Measurements from ENCODE around the gene TMEM218.

DNA sequence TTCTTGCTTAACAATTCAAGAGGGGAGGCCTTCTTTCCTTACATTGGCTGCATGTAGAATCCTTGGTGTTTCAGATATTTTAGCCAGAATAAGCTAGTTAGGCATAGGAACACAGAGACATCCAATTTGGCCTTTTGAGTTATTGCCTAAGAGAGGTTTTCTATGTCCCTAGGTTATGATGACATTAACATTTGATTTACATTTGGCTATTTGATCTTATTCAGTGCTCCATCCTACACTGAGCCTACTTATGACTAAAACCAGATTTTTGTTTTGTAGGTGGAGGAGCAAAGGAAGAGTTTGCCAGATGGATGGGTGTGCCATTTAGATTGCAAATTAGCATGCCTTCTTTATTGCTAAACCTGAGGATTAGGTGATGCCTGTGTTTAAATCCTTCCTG, 59.4 kb downstream of the TMEM218 start:
- no peak for TF ChIP-seq TCF7L2 (IDR thresholded peaks at IDR 0.05; ENCODE audit: borderline replicate concordance, extremely low read depth, insufficient read depth, insufficient read length)
- TF ChIP-seq, protein P1, sequence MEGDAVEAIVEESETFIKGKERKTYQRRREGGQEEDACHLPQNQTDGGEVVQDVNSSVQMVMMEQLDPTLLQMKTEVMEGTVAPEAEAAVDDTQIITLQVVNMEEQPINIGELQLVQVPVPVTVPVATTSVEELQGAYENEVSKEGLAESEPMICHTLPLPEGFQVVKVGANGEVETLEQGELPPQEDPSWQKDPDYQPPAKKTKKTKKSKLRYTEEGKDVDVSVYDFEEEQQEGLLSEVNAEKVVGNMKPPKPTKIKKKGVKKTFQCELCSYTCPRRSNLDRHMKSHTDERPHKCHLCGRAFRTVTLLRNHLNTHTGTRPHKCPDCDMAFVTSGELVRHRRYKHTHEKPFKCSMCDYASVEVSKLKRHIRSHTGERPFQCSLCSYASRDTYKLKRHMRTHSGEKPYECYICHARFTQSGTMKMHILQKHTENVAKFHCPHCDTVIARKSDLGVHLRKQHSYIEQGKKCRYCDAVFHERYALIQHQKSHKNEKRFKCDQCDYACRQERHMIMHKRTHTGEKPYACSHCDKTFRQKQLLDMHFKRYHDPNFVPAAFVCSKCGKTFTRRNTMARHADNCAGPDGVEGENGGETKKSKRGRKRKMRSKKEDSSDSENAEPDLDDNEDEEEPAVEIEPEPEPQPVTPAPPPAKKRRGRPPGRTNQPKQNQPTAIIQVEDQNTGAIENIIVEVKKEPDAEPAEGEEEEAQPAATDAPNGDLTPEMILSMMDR (IDR thresholded peaks at IDR 0.05 in 2 of 3, conservative IDR thresholded peaks at IDR 0.05 in 1 of 3; ENCODE audit: borderline replicate concordance in 1 of 3, insufficient read depth in 1 of 3, low read depth in 2 of 3, low read length in 2 of 3): no peak
- no peak for TF ChIP-seq YY1 (IDR thresholded peaks at IDR 0.05; ENCODE audit: extremely low read depth, insufficient replicate concordance, low read depth, low read length)
- no peak for TF ChIP-seq SIN3A (IDR thresholded peaks at IDR 0.05; ENCODE audit: low read depth)
- no peak for TF ChIP-seq EZH2 (IDR thresholded peaks at IDR 0.05)
- TF ChIP-seq FOSL1 (IDR thresholded peaks at IDR 0.05; ENCODE audit: low read depth): no peak
- TF ChIP-seq, protein P2, sequence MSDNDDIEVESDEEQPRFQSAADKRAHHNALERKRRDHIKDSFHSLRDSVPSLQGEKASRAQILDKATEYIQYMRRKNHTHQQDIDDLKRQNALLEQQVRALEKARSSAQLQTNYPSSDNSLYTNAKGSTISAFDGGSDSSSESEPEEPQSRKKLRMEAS (IDR thresholded peaks at IDR 0.05): no peak
- TF ChIP-seq POLR2A (IDR thresholded peaks at IDR 0.05; ENCODE audit: borderline replicate concordance, extremely low read depth, insufficient read depth, insufficient read length): no peak
- TF ChIP-seq, protein P3, sequence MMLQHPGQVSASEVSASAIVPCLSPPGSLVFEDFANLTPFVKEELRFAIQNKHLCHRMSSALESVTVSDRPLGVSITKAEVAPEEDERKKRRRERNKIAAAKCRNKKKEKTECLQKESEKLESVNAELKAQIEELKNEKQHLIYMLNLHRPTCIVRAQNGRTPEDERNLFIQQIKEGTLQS (IDR thresholded peaks at IDR 0.05): no peak
- TF ChIP-seq POLR2AphosphoS5 (IDR thresholded peaks at IDR 0.05; ENCODE audit: low read depth, low read length): no peak

All from HCT116 (cell line).